Motor neuron (in vitro differentiated cells): ENCODE measurements around the gene ZNF236. TPM values are rescaled to one million over a fixed set of nuclear protein-coding genes. Genes with fewer than 3 reads are reported as not detected.

Source experiments
- ATAC-seq, 8 experiments: fragments of 200-7000 bp; cut with Tn5 transposase; replicated peaks in 6 of 8; 2 replicates each; pipeline ENCODE4 v1.8.0; 2021; ENCODE audit warnings: mild to moderate bottlenecking in 8 of 8, moderate library complexity in 8 of 8
- H3K27ac ChIP-seq, 2 donors: fragments of 250-450 bp; sonication (Bioruptor Pico); 2 replicates each; pipeline ENCODE4 v1.9.0; 2021; ENCODE audit warnings: antibody characterized with exemption in 2 of 2, mild to moderate bottlenecking in 2 of 2, moderate library complexity in 1 of 2
- H3K4me1 ChIP-seq, 2 donors: fragments of 250-450 bp; sonication (Bioruptor Pico); replicated peaks in 1 of 2; 2 replicates each; pipeline ENCODE4 v1.6.1; 2021; ENCODE audit warnings: antibody characterized with exemption in 2 of 2, mild to moderate bottlenecking in 2 of 2, moderate library complexity in 1 of 2
- H3K4me3 ChIP-seq, 5 donors: fragments of 250-450 bp; sonication (Bioruptor Pico); 2 replicates each; pipeline ENCODE4 v1.9.0; 2021; ENCODE audit warnings: antibody characterized with exemption in 5 of 5, mild to moderate bottlenecking in 5 of 5, moderate library complexity in 4 of 5
- WGBS, 10 experiments: fragments of 450-650 bp; shearing (Covaris generic); methylation state at CpG; one replicate each; pipeline ENCODE4 v1.0.0; 2022; 5-methylcytosine and 5-hydroxymethylcytosine counted together
- in situ Hi-C, 9 experiments: fragments of 400-800 bp; cut with MboI; loops; one replicate each; pipeline ENCODE4 v1.15.0; 2021; ENCODE audit warnings: low sequenced_read_pairs in 9 of 9, low pct_unique_long_range_greater_than_20kb in 2 of 9; ENCODE audit not compliant: unreplicated experiment in 9 of 9
- total RNA-seq, 8 experiments: library from RNA; unstranded; fragments of 300-600 nt; gene quantifications; 2 replicates each; pipeline versions ENCODE4 v1.2.3 to v1.2.4, GENCODE V29; 2022

ZNF236 gene
- total RNA-seq, 8 experiments from 2014 or later = 4.2 to 18.7 (median 11.0) TPM

- Histone ChIP-seq H3K4me1 (peaks cover 7 to 13% of the 10 kb centered on the region in 2 donors), H3K4me3 (no peak overlapping the region), H3K27ac (no peak overlapping the region)
- in situ Hi-C loops = no loop called here
- ATAC-seq = no peak
- 86 to 100% (median 92%) methylated on average over 2 to 7 of the region's 17 CpGs; no CpG with 5 or more reads in 3 of the 10 experiments for WGBS, 10 experiments
Observed at GRCh38 chr18:76979906-76980305, 157.5 kb downstream of the ZNF236 start.

- Histone ChIP-seq H3K4me1 (peaks cover 7 to 13% of the 10 kb centered on the region in 2 donors), H3K27ac (no peak overlapping the region), H3K4me3 (no peak overlapping the region)
- in situ Hi-C loops = no loop called here
- 69 to 87% (median 76%) methylated on average over 3 to 14 of the region's 23 CpGs; no CpG with 5 or more reads in 1 of the 10 experiments for WGBS, 10 experiments
- ATAC-seq = no peak
Observed at GRCh38 chr18:76980663-76981395, 158.5 kb downstream of the ZNF236 start.

- Histone ChIP-seq H3K4me3 (no peak overlapping the region), H3K27ac (no peak overlapping the region), H3K4me1 (peaks cover 7 to 13% of the 10 kb centered on the region in 2 donors)
- in situ Hi-C loops = no loop called here
- 56 to 97% (median 74%) methylated on average over 3 to 10 of the region's 13 CpGs; no CpG with 5 or more reads in 2 of the 10 experiments for WGBS, 10 experiments
- no peak for ATAC-seq
Observed at GRCh38 chr18:76981396-76981968, 159.1 kb downstream of the ZNF236 start.

GRCh38 chr18:76982038-76982437 lies 159.7 kb downstream of the ZNF236 start:
- in situ Hi-C loops = no loop called here

GRCh38 chr18:76982841-76983583 lies 160.7 kb downstream of the ZNF236 start:
- peaks cover 6 to 7% of the 10 kb centered on the region in 2 donors for H3K4me1 ChIP-seq
- WGBS, 10 experiments = 0 to 67% (median 22%) methylated on average over 1 to 9 of the region's 15 CpGs; no CpG with 5 or more reads in 6 of the 10 experiments
- H3K27ac ChIP-seq = no peak overlapping the region
- ATAC-seq = peak; percentile 93 to 97 (median 96)
- no peak overlapping the region for H3K4me3 ChIP-seq
- in situ Hi-C loops = no loop called here

More at GRCh38 chr18:76982038-76982437, 159.7 kb downstream of the ZNF236 start:
- 86 to 93% (median 92%) methylated on average over 2 to 5 of the region's 5 CpGs; no CpG with 5 or more reads in 6 of the 10 experiments for WGBS, 10 experiments
- no peak overlapping the region for H3K4me3 ChIP-seq
- ATAC-seq = no peak
- H3K4me1 ChIP-seq = peaks cover 7 to 12% of the 10 kb centered on the region in 2 donors
- H3K27ac ChIP-seq = no peak overlapping the region

- peak; percentile 16 to 47 (median 30) for ATAC-seq
- no peak overlapping the region for H3K4me3 ChIP-seq
- H3K27ac ChIP-seq = no peak overlapping the region
- H3K4me1 ChIP-seq = peaks cover 6 to 7% of the 10 kb centered on the region in 2 donors
- 17 to 80% (median 50%) methylated on average over 1 to 3 of the region's 10 CpGs; no CpG with 5 or more reads in 4 of the 10 experiments for WGBS, 10 experiments
- in situ Hi-C loops = no loop called here
Observed at GRCh38 chr18:76983613-76984051, 161.3 kb downstream of the ZNF236 start.

GRCh38 chr18:76984193-76985155 lies 162.1 kb downstream of the ZNF236 start:
- no peak overlapping the region for H3K4me3 ChIP-seq
- WGBS, 10 experiments = 60 to 100% (median 88%) methylated on average over 1 to 12 of the region's 40 CpGs; no CpG with 5 or more reads in 2 of the 10 experiments
- in situ Hi-C loops = no loop called here
- ATAC-seq = no peak
- peaks cover 6 to 7% of the 10 kb centered on the region in 2 donors for H3K4me1 ChIP-seq
- no peak overlapping the region for H3K27ac ChIP-seq

GRCh38 chr18:76985156-76985950 lies 163.0 kb downstream of the ZNF236 start:
- in situ Hi-C loops = no loop called here
- H3K4me1 ChIP-seq = peaks cover 6 to 7% of the 10 kb centered on the region in 2 donors
- H3K4me3 ChIP-seq = no peak overlapping the region
- WGBS, 10 experiments = 60 to 94% (median 76%) methylated on average over 1 to 5 of the region's 27 CpGs; no CpG with 5 or more reads in 6 of the 10 experiments
- H3K27ac ChIP-seq = no peak overlapping the region
- ATAC-seq = no peak

- ATAC-seq = no peak
- WGBS, 10 experiments = 100% methylated on average over 1 to 2 of the region's 9 CpGs; no CpG with 5 or more reads in 7 of the 10 experiments
- Histone ChIP-seq H3K27ac (no peak overlapping the region), H3K4me3 (no peak overlapping the region), H3K4me1 (peaks cover 6 to 7% of the 10 kb centered on the region in 2 donors)
- in situ Hi-C loops = no loop called here
Observed at GRCh38 chr18:76985951-76986236, 163.5 kb downstream of the ZNF236 start.

GRCh38 chr18:76986406-76986805 lies 164.0 kb downstream of the ZNF236 start:
- Histone ChIP-seq H3K4me1 (peaks cover 10 to 11% of the 10 kb centered on the region in 2 donors), H3K27ac (no peak overlapping the region), H3K4me3 (no peak overlapping the region)
- 50 to 100% (median 83%) methylated on average over 1 to 7 of the region's 7 CpGs; no CpG with 5 or more reads in 4 of the 10 experiments for WGBS, 10 experiments
- in situ Hi-C loops = no loop called here
- no peak for ATAC-seq

- in situ Hi-C loops = no loop called here
- 71 to 95% (median 79%) methylated on average over 4 to 17 of the region's 27 CpGs; no CpG with 5 or more reads in 2 of the 10 experiments for WGBS, 10 experiments
- Histone ChIP-seq H3K4me1 (peaks cover 14 to 16% of the 10 kb centered on the region in 2 donors), H3K27ac (no peak overlapping the region), H3K4me3 (no peak overlapping the region)
- no peak for ATAC-seq
Observed at GRCh38 chr18:76988031-76988826, 165.9 kb downstream of the ZNF236 start.
